Adrenal gland (tissue), 5 donors: ENCODE data around the gene FXYD2.

Experiments used
- CTCF ChIP-seq, 6 experiments: fragments of 450-650 bp in 4 of 6; fragments of 200-600 bp in 2 of 6; sonication (generic) in 1 of 6; IDR thresholded peaks; 1 replicate in 5 of 6; 2 replicates in 1 of 6; pipeline versions ENCODE4 v1.5.1 to v1.8.0; 2016 to 2021; ENCODE audit warnings: antibody characterized with exemption in 6 of 6, mild to moderate bottlenecking in 2 of 6, moderate library complexity in 1 of 6
- POLR2A ChIP-seq, 2 donors: fragments of 450-650 bp; IDR thresholded peaks; one replicate each; pipeline ENCODE4 v1.6.1; 2017; ENCODE audit warnings: antibody characterized with exemption in 2 of 2, mild to moderate bottlenecking in 2 of 2, moderate library complexity in 1 of 2
- donor health status: DM: no; HTN: no; CAD: no.

- TF ChIP-seq POLR2A (IDR thresholded peaks at IDR 0.05) (no peak), CTCF (IDR thresholded peaks at IDR 0.05) (no peak)
These were observed 4.2 kb upstream of the FXYD2 start for GRCh38 chr11:117828611-117829368.
